Endodermal cell (in vitro differentiated cells): ENCODE data around the gene HIC1. TPM values are rescaled to one million over a fixed set of nuclear protein-coding genes. Genes with fewer than 3 reads are reported as not detected.

Source experiments
- DNase-seq: peaks from one replicate; pipeline ENCODE4 v3.0.0-alpha.2; 2017
- H3K27ac ChIP-seq: 2 replicates; pipeline ENCODE4 v1.5.1; 2013; ENCODE audit warnings: mild to moderate bottlenecking, low read depth, low read length, moderate library complexity
- H3K27me3 ChIP-seq: 2 replicates; pipeline ENCODE4 v1.6.1; 2013; ENCODE audit warnings: mild to moderate bottlenecking, low read length, moderate library complexity; ENCODE audit not compliant: insufficient read depth, control insufficient read depth, poor library complexity, severe bottlenecking
- H3K36me3 ChIP-seq: 2 replicates; pipeline ENCODE4 v1.7.0; 2013; ENCODE audit warnings: mild to moderate bottlenecking, low read length, moderate library complexity; ENCODE audit not compliant: control insufficient read depth, insufficient read depth
- H3K4me1 ChIP-seq: one replicate; pipeline ENCODE4 v1.7.0; 2013; ENCODE audit warnings: low read length; ENCODE audit not compliant: control insufficient read depth, insufficient read depth
- H3K4me3 ChIP-seq: 2 replicates; pipeline ENCODE4 v1.5.1; 2013; ENCODE audit warnings: mild to moderate bottlenecking, low read length, moderate library complexity
- H3K9ac ChIP-seq: 2 replicates; pipeline ENCODE4 v1.6.1; 2013; ENCODE audit warnings: mild to moderate bottlenecking, low read length, moderate library complexity; ENCODE audit not compliant: poor library complexity, severe bottlenecking; ENCODE audit errors: extremely low read depth
- H3K9me3 ChIP-seq: 2 replicates; pipeline ENCODE4 v1.6.1; 2013; ENCODE audit warnings: mild to moderate bottlenecking, low read length, moderate library complexity; ENCODE audit not compliant: control insufficient read depth
- H3K27ac Mint-ChIP-seq: 2 replicates; pipeline ENCODE4 v1.8.0; 2020; ENCODE audit warnings: mixed read lengths
- H3K27me3 Mint-ChIP-seq: 2 replicates; pipeline ENCODE4 v1.8.0; 2021; ENCODE audit warnings: mild to moderate bottlenecking, mixed read lengths; ENCODE audit not compliant: insufficient read depth
- H3K36me3 Mint-ChIP-seq: 2 replicates; pipeline ENCODE4 v1.8.0; 2020; ENCODE audit warnings: low read depth, mixed read lengths
- H3K4me1 Mint-ChIP-seq: 2 replicates; pipeline ENCODE4 v1.8.0; 2020; ENCODE audit warnings: mixed read lengths
- H3K4me3 Mint-ChIP-seq: 2 replicates; pipeline ENCODE4 v1.8.0; 2020; ENCODE audit warnings: mild to moderate bottlenecking, moderate library complexity, mixed read lengths
- H3K9me3 Mint-ChIP-seq: 2 replicates; pipeline ENCODE4 v1.8.0; 2020; ENCODE audit warnings: mild to moderate bottlenecking, mixed read lengths
- WGBS, 2 experiments: methylation state at CpG; one replicate each; pipeline versions ENCODE4 v1.1.5 to v1.1.7; 2013; ENCODE audit warnings: missing lambda C conversion rate in 2 of 2, mixed read lengths in 1 of 2; ENCODE audit not compliant: insufficient coverage in 1 of 2, insufficient read length in 1 of 2; 5-methylcytosine and 5-hydroxymethylcytosine counted together
- total RNA-seq, 2 donors: library from RNA; stranded (reverse); fragmentation: NEBNext Ultra II Directional in 1 of 2; extraction: Animal tissue kit (Norgen Biotek cat#: 25700) in 1 of 2; gene quantifications; 2 replicates in 1 of 2; 3 replicates in 1 of 2; pipeline ENCODE4 v1.2.1, GENCODE V29; 2021
- TF ChIP-seq, protein P1 (sequence below): fragments of 200-600 bp; sonication (generic); conservative IDR thresholded peaks from 2 replicates; pipeline ENCODE4 v1.5.0; 2021; ENCODE audit warnings: antibody characterized with exemption, mild to moderate bottlenecking

Gene HIC1
- total RNA-seq, 2 donors from 2014 or later = 0.13 to 0.57 TPM

DNA sequence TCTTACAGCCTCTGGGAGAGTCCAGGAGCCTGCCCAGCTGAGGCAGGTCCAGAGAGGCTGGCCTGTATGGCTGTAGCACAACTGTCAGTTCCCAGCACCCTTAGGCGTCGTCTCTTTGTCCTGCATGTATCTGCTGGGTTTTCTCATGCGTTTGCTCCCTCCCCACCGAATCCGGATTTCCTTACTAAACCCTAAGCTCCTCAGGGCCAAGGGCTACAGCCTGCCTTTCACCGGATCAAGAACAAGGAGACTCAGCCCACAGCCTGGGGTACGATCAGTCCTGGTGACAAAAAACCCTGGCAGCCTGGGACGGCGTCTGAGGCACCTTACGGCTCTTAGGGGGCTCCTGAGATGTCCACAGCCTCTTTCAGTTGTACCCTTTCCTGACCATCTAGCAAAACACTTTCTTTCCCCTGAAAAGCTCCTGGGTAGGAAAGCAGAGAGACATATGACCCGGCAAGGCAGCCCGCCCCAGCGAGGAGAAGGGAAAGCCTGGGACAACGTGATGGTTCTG lies 12.2 kb downstream of the HIC1 start:
- H3K27me3 Mint-ChIP-seq = no peaks in the 10 kb centered on the region
- Histone ChIP-seq H3K4me3 (no peak overlapping the region), H3K36me3 (peaks cover 91% of the 10 kb centered on the region), H3K4me1 (peaks cover 10% of the 10 kb centered on the region), H3K27ac (no peak overlapping the region), H3K9me3 (no peaks in the 10 kb centered on the region), H3K27me3 (no peaks in the 10 kb centered on the region), H3K9ac (no peak overlapping the region)
- H3K4me3 Mint-ChIP-seq = no peak overlapping the region
- H3K4me1 Mint-ChIP-seq = peaks cover 24% of the 10 kb centered on the region
- H3K27ac Mint-ChIP-seq = no peak overlapping the region
- TF ChIP-seq, protein P1, sequence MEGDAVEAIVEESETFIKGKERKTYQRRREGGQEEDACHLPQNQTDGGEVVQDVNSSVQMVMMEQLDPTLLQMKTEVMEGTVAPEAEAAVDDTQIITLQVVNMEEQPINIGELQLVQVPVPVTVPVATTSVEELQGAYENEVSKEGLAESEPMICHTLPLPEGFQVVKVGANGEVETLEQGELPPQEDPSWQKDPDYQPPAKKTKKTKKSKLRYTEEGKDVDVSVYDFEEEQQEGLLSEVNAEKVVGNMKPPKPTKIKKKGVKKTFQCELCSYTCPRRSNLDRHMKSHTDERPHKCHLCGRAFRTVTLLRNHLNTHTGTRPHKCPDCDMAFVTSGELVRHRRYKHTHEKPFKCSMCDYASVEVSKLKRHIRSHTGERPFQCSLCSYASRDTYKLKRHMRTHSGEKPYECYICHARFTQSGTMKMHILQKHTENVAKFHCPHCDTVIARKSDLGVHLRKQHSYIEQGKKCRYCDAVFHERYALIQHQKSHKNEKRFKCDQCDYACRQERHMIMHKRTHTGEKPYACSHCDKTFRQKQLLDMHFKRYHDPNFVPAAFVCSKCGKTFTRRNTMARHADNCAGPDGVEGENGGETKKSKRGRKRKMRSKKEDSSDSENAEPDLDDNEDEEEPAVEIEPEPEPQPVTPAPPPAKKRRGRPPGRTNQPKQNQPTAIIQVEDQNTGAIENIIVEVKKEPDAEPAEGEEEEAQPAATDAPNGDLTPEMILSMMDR = no peak
- no peak for DNase-seq
- H3K9me3 Mint-ChIP-seq = no peaks in the 10 kb centered on the region
- H3K36me3 Mint-ChIP-seq = peaks cover 58% of the 10 kb centered on the region
- 96% methylated on average over 8 to 14 of the region's 14 CpGs for WGBS, 2 experiments

DNA sequence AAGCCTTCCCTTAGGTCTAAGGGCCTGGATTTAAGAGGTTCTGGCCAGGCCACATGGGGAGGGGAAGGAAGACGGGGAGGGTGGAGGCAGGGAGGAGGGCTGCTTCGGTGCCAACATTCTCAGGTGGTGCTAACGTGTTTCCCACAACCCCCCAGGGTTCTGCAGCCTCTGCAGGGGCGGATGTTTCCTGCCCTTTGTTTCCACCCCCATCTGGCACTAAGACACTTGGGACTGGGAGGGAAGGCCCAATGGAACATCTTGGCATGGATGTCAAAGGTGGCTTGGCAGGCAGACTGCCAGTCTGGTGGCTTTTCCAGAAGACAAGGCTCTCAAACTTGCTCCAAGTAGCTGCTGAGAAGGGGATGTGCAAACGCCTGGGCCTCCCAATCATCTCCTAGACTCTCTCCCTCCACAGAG lies 12.7 kb downstream of the HIC1 start:
- H3K4me3 ChIP-seq = no peak overlapping the region
- Mint-ChIP-seq H3K27me3 (no peaks in the 10 kb centered on the region), H3K4me3 (no peak overlapping the region), H3K9me3 (no peaks in the 10 kb centered on the region), H3K27ac (no peak overlapping the region), H3K4me1 (peaks cover 19% of the 10 kb centered on the region), H3K36me3 (peaks cover 55% of the 10 kb centered on the region)
- H3K36me3 ChIP-seq = peaks cover 91% of the 10 kb centered on the region
- no peak overlapping the region for H3K9ac ChIP-seq
- H3K9me3 ChIP-seq = no peaks in the 10 kb centered on the region
- DNase-seq = no peak
- H3K27ac ChIP-seq = no peak overlapping the region
- no peaks in the 10 kb centered on the region for H3K27me3 ChIP-seq
- TF ChIP-seq, protein P1 = no peak
- WGBS, 2 experiments = 93% methylated on average over 3 to 5 of the region's 5 CpGs
- H3K4me1 ChIP-seq = peaks cover 10% of the 10 kb centered on the region

DNA sequence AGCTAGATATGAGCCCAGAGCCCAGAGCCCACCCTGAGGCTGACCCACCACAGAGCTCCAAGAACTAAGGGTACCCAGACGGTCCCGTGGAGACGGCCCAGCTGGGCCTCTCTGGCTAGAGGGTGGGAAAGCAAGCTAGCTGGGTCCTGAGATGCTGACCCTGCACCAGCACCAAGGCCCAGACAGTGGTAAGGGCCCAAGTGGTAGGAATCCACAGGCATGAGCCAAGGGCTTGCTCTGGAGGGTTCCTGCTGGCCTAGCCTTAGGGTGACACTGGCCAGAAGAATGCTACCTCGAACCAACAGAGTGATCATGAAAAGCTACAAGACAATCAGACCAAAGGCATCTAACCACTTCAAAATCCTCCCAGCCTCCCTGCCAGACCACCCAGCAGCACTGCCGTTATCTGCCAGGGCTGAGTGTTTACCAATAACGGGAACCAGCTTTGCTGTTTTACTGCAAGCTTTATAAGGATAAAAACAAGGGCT lies 13.2 kb downstream of the HIC1 start:
- H3K4me1 ChIP-seq = peaks cover 9% of the 10 kb centered on the region
- H3K27me3 ChIP-seq = no peaks in the 10 kb centered on the region
- Mint-ChIP-seq H3K4me3 (no peak overlapping the region), H3K36me3 (peaks cover 54% of the 10 kb centered on the region), H3K27me3 (no peaks in the 10 kb centered on the region), H3K27ac (no peak overlapping the region), H3K9me3 (no peaks in the 10 kb centered on the region), H3K4me1 (peaks cover 15% of the 10 kb centered on the region)
- peaks cover 91% of the 10 kb centered on the region for H3K36me3 ChIP-seq
- H3K9me3 ChIP-seq = no peaks in the 10 kb centered on the region
- no peak overlapping the region for H3K4me3 ChIP-seq
- no peak overlapping the region for H3K9ac ChIP-seq
- TF ChIP-seq, protein P1 = no peak
- H3K27ac ChIP-seq = peak overlapping the region; percentile 57
- DNase-seq = no peak
- WGBS, 2 experiments = 92 to 100% methylated on average over 5 to 6 of the region's 6 CpGs
